ENCODE results near the gene DNAI4.

- TF ChIP-seq CTCF (optimal IDR thresholded peaks at IDR 0.05 in 1 of 3, IDR thresholded peaks at IDR 0.05 in 1 of 3, conservative IDR thresholded peaks at IDR 0.05 in 1 of 3; ENCODE audit: extremely low read depth in 1 of 3, insufficient read depth in 2 of 3, low read length in 3 of 3): no peak
- TF ChIP-seq EZH2 (IDR thresholded peaks at IDR 0.05; ENCODE audit: low read length): no peak
Observed at GRCh38 chr1:66809245-66809644, 115.4 kb downstream of the DNAI4 start.
